Activated effector memory CD4-positive, alpha-beta T cell treated with anti-CD3 and anti-CD28 coated beads, Interleukin-2, amount 50 U/mL, for 16 hours (primary cell): ENCODE measurements around the gene GGA2.
"Not testable (repeated sequence)": the region's sequence is repeated elsewhere in the genome, so short reads cannot be mapped to it uniquely, and the experiment has no call there.

Experiments used
- DNase-seq: peaks from one replicate; pipeline ENCODE4 v3.0.0-alpha.2; 2020

The GGA2 gene

DNA sequence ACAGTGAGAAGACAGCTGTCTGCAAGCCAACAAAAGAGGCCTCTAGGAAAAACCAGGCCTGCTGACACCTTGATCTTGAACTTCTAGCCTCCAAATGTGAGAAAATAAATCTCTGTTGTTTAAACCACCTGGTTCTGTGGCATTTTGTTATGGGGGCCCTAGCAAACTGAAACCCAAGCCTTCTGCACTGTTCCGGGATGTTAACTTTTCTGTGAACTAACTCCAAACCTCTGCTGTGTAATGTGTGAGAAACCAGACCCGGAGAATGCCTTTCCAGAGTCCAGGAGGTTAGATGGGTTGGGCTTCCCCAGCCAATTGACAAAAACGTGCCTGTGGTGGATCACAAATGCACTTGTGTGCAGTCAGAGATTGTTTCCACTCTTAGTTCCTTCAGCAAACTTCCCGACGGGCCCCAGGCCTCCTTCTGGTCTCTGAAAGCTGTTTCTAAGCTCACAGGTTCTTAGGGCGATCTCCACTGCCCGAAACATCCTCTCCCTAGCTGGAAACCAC is 13.6 kb upstream of the GGA2 start:
- DNase-seq: no peak

- no peak for DNase-seq
Observed at GRCh38 chr16:23523321-23523720, 13.0 kb upstream of the GGA2 start.

GRCh38 chr16:23521965-23522364 is 11.7 kb upstream of the GGA2 start:
- DNase-seq: no peak

DNA sequence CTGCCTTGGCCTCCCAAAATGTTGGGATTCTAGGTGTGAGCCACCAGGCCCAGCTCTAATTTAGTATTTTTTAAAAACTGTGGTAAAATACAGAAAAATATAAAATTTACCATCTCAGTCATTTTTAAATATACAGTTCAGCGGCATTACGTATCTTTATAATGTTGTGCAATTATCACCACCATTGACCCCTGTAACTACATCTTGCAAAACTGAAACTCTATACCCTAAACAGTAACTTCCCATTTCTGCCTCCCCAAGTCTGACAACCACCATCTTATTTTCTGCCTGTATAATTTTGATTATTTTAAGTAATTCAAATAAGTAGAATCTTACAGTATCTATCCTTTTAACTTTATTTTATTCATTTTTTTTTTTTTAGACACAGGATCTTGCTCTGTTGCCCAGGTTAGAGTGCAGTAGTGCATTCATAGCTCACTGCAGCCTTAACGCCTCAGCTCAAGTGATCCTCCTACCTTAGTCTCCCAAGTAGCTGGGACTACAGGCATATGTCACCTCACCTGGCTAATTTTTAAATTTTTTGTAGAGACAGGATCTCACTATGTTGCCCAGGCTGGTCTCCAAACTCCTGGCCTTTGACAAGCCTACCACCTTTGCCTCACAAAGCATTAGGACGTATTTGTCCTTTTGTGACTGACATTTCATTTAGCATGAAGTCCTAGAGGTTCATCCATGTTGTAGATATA is 10.9 kb upstream of the GGA2 start:
- DNase-seq: no peak

DNA sequence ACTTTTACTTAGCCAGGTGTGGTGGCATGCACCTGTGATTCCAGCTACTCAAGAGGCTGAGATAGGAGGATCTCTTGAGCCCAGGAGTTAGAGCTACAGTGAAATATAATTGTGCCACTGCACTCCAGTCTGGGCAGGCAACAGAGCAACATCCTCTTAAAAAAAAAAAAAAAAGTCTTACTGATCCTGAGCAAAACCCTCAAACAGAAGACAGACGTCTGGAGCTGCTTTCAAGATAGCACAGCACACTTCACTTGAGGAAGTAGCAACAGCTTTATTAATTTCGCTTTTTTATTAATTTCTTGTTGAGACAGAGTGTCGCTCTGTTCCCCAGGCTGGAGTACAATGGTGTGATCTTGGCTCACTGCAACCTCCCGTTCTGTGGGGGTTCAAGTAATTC is 10.2 kb upstream of the GGA2 start:
- no peak for DNase-seq

DNA sequence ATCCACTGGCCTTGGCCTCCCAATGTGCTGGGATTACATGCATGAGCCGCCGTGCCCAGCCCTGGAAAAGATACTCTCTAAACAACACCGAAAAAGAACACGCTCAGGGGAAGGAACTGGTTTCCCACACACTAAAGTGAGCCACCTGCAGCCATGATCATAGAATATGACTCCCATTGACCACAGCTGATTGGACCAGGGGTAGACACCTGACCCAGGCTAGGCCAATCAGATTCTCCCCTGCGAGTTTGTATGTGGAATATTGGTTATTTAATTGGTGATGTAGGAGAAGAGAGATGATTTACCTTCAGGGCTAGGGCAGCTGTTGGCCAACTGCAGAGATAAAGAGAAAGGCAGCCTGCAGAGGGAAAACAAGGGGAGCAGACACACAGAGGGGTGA is 9.0 kb upstream of the GGA2 start:
- DNase-seq: no peak

DNA sequence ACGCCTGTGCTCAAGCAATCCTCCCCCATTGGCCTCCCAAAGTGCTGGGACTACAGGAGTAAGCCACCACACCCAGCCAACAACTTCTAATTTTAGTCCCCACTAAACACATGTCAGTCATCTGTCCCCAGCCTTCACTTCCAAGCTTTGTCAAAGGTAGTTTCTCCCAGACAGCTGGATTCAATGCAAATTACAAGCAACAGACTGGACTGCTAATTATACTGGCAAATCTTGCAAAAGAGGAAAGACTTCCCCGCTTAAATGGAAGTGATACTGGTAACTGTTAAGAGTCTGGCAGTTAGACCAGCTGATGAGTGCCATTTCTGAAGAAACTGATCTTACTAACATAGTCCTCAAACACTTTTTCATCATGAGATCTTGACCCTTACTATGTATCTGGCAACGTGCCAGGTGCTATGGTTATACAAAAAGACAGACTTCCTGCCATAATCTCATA is 8.2 kb upstream of the GGA2 start:
- DNase-seq: no peak

- no peak for DNase-seq
Observed at GRCh38 chr16:23516366-23517137, 6.3 kb upstream of the GGA2 start.

GRCh38 chr16:23515881-23516280 is 5.6 kb upstream of the GGA2 start:
- DNase-seq: no peak

DNA sequence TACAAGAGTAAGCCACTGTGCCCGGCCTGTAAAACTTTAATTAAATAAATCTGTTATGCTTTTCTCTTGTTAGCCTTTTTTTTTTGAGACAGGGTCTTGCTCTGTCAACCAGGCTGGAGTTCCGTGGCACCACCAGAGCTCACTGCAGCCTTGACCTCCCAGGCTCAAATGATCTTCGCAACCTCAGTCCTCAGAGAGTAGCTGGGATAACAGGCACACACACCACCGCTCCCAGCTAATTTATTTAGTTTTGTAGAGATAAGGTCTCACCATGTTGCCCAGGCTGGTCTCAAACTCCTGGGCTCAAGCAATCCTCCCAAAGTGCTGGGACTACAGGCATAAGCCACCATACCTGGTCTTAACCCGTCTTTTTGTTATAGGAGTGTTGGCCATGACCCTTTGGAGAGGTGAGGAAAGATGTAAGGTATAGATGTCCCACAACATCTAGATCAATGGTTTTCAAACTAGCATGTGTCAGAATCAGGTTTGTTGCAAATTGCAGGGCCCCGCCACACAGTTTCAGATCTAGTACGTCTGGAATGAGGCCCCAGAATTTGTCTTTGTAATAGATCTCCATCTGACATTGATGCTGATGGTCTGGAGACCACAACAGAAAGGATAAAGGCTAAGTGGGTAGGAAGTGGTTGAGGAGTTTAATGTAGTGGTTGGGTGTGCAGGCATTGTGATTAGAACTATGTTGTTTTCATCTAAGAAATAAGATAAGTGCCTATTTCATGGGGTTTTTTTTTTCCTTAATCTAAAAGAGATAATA is 4.3 kb upstream of the GGA2 start:
- peak; percentile 69 for DNase-seq

DNA sequence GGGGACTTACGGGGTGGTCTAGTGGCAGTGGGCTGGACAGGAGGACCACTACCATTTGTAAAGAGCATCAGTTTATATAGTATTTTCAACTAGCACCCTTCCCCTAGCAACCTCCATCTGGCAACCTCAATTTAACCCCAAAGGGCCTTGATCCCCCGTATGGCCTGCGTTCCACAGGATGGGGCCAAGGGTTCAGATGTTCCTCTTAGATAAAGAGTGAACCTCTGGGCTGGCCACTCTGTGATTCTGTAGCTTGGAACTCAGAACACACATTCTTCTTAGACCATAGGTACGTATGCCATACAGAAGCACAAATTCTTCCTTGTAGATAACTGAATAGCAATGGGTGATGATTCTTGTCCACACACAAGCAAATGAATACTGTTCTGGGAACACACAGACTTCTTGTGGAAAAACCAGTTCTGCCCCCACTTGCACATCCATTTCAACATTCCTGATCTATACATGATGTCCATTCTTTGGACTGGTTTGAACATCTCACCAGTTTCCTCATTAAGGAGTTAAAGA is 1.9 kb upstream of the GGA2 start:
- no peak for DNase-seq

DNA sequence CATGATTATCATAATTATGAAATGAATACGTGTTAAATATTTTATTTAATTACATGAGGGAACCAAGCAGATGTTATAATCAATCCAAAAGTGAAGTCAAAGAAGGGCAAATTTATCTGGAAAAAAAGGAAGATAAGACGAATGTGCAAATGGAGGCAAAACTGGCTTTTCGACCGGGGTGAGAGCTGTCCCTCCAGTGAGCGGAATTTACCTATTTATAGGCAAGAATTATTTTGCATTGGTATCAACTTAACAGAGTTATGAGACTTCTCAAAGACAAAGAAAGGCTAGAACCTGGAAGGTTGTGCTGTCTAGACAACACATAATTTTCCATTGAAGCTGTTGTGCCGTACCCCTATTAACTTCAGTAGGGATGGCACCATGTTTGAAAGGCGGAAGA is 1.4 kb upstream of the GGA2 start:
- DNase-seq: no peak

DNA sequence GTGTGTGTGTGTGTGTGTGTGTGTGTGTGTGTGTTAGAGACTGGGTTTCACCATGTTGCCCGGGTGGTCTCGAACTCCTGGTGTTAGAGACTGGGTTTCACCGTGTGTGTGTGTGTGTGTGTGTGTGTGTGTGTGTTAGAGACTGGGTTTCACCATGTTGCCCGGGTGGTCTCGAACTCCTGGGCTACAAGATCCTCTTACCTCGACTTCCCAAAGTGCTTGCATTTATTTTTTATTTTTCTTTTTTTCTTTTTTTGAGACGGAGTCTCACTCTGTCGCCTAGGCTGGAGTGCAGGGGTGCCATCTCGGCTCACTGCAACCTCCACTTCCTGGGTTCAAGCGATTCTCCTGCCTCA is 599 bp upstream of the GGA2 start:
- not testable (repeated sequence) for DNase-seq

- DNase-seq: peak; percentile 67
Observed at GRCh38 chr16:23509782-23510163, 521 bp downstream of the GGA2 start.

DNA sequence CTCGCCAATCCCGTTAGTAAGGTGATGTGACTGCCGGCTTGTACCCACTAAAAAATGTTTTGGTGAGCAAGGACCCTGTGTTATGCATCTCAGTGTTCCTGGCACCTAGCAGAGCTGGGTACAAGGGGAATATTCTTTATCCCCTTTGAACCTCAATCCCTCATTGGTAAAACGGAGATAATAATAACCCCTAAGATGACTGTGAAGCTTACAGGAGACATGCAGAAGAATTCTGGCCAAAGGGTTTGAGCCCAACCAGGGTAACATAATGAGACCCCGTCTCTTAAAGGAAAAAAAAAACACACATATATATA is 896 bp downstream of the GGA2 start:
- DNase-seq: no peak

DNA sequence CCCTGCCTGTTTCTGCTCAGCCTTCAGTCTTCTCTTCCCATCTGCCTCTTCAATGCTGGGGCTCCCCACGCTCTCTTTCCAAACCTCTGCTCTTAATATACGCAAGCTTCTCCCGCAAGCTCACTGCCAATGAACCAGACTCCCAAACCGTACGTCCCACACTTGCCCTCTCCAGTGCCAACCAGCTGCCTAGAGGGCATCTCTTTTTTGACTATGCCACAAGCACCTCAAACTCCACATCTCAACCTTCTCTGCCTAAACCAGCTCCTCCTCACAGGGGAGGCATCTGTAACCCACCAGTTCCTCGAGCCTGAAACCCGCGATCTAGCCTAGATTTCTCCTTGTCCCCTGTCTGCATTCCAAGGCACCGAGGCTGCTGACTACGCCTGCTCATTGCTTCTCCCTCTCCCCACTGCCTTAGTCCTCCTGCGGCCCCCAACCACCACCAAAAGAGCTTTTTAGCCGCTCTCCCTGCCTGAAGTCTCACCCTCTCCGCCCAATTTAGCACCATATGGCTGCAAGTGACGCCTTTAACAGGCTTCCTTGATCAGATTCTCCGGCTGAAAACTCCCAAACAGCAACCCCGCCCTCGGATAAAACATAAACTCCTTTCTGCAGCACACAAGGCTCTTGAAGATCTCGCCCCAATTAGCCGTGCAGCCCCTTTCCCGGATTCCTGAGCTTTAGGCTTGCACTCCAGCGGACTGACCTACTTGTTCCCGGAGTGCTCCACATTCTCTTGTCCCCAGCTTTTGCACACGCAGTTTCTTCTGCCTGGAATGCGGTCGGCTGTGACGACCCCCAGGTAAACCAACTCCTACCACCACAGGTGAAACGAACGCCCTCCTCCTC is 1.5 kb downstream of the GGA2 start:
- DNase-seq: no peak

- DNase-seq: no peak
Observed at GRCh38 chr16:23506606-23506994, 3.7 kb downstream of the GGA2 start.

- no peak for DNase-seq
Observed at GRCh38 chr16:23505671-23506605, 4.4 kb downstream of the GGA2 start.

DNA sequence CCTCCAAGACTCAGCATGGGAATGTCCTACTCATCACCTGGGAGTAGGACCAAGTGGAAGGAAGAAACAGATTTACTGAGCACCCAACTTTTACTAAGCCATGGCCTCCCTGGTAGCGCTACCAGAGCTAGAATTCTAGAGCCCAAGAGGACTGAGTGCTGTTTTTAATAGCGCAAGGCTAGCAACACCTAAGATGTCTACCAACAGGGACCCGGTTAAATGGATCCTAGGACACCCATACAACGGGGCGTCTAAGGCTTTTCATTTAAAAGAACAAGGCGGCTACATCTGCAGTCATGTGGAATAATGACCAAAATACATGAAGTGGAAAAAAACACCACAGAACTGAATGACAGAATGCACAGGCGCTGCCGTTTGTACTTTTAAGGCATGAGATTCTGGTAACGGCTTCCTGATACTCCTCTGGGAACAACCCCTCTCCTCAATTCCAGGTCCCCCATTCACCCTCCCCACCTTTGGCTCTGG is 5.1 kb downstream of the GGA2 start:
- DNase-seq: no peak

- DNase-seq: peak; percentile 89
Observed at GRCh38 chr16:23504453-23505179, 5.7 kb downstream of the GGA2 start.

- DNase-seq: no peak
Observed at GRCh38 chr16:23504076-23504452, 6.2 kb downstream of the GGA2 start.
